NCI-H526 (cell line): Measurements from ENCODE around the gene SKIC8.

Experiments
- DNase-seq, 2 experiments: peaks; one replicate each; lab custom pipeline; 2025; lab: John Stamatoyannopoulos, UW

The SKIC8 gene

GRCh38 chr15:78291698-78292097 lies 7.7 kb downstream of the SKIC8 start:
- DNase-seq = no peak

- DNase-seq = no peak
Observed at GRCh38 chr15:78291052-78291451, 8.4 kb downstream of the SKIC8 start.

- no peak for DNase-seq
Observed at GRCh38 chr15:78290222-78290621, 9.2 kb downstream of the SKIC8 start.

- no peak for DNase-seq
Observed at GRCh38 chr15:78284758-78285157, 14.7 kb downstream of the SKIC8 start.

- DNase-seq = no peak
Observed at GRCh38 chr15:78282324-78282723, 17.1 kb downstream of the SKIC8 start.

- DNase-seq = no peak
Observed at GRCh38 chr15:78280319-78281072, 18.9 kb downstream of the SKIC8 start.

- no peak for DNase-seq
Observed at GRCh38 chr15:78276064-78276943, 23.1 kb downstream of the SKIC8 start.

- DNase-seq = no peak
Observed at GRCh38 chr15:78274994-78275393, 24.4 kb downstream of the SKIC8 start.

- no peak for DNase-seq
Observed at GRCh38 chr15:78272776-78273175, 26.6 kb downstream of the SKIC8 start.

- no peak for DNase-seq
Observed at GRCh38 chr15:78272316-78272715, 27.1 kb downstream of the SKIC8 start.

- no peak for DNase-seq
Observed at GRCh38 chr15:78266806-78267205, 32.6 kb downstream of the SKIC8 start.

- DNase-seq = peak in 1 of 2 experiments; percentile 34
Observed at GRCh38 chr15:78266229-78266628, 33.2 kb downstream of the SKIC8 start.

GRCh38 chr15:78265752-78266224 lies 33.6 kb downstream of the SKIC8 start:
- DNase-seq = peak; percentile 9 to 34

- DNase-seq = no peak
Observed at GRCh38 chr15:78265137-78265460, 34.3 kb downstream of the SKIC8 start.

- DNase-seq = peak; percentile 34 to 60
Observed at GRCh38 chr15:78264304-78265136, 34.9 kb downstream of the SKIC8 start, which contains the start of gene DNAJA4. Gene DNAJA4, plus strand, starts transcription at chr15:78264562. Its CDS starts 202 bp downstream, at chr15:78264764.

- no peak for DNase-seq
Observed at GRCh38 chr15:78263907-78264303, 35.5 kb downstream of the SKIC8 start.

- no peak for DNase-seq
Observed at GRCh38 chr15:78263351-78263781, 36.0 kb downstream of the SKIC8 start.

- DNase-seq = no peak
Observed at GRCh38 chr15:78261062-78261461, 38.3 kb downstream of the SKIC8 start.

- DNase-seq = no peak
Observed at GRCh38 chr15:78260489-78260888, 38.9 kb downstream of the SKIC8 start.

- no peak for DNase-seq
Observed at GRCh38 chr15:78259232-78259631, 40.2 kb downstream of the SKIC8 start.

- no peak for DNase-seq
Observed at GRCh38 chr15:78257681-78258080, 41.7 kb downstream of the SKIC8 start.

GRCh38 chr15:78256044-78256437 lies 43.4 kb downstream of the SKIC8 start:
- no peak for DNase-seq
